Measurements from ENCODE around the gene CLIC2. TPM values are rescaled to one million over a fixed set of nuclear protein-coding genes. Genes with fewer than 3 reads are reported as not detected.

The CLIC2 gene
- polyA plus RNA-seq, 3 donors = 1.3 to 3.4 (median 2.0) TPM

- H3K4me3 ChIP-seq (replicated peaks in 1 of 3; ENCODE audit: low read depth in 2 of 3, low read length in 3 of 3) = no peak overlapping the region
- no CpG with 5 or more reads among the region's 5 CpGs for WGBS (ENCODE audit: insufficient coverage)
- H3K27ac Mint-ChIP-seq = peak overlapping the region in 1 of 7 donors; percentile 17
- peaks cover 9 to 23% of the 10 kb centered on the region in 2 donors for H3K4me1 ChIP-seq (ENCODE audit: control insufficient read depth in 1 of 2, insufficient read depth in 2 of 2, low read length in 2 of 2)
- no peak overlapping the region for H3K4me2 ChIP-seq (replicated peaks; ENCODE audit: extremely low read depth, low read length, poor library complexity, severe bottlenecking)
- H3K27me3 ChIP-seq (ENCODE audit: control insufficient read depth in 2 of 2, insufficient read depth in 2 of 2, low read length in 2 of 2) = no peaks in the 10 kb centered on the region
- H3K9me3 Mint-ChIP-seq = peaks cover 0 to 2% (median 0%) of the 10 kb centered on the region in 7 donors
- peaks cover 15% of the 10 kb centered on the region for H3K4me1 Mint-ChIP-seq
- TF ChIP-seq, protein P1, sequence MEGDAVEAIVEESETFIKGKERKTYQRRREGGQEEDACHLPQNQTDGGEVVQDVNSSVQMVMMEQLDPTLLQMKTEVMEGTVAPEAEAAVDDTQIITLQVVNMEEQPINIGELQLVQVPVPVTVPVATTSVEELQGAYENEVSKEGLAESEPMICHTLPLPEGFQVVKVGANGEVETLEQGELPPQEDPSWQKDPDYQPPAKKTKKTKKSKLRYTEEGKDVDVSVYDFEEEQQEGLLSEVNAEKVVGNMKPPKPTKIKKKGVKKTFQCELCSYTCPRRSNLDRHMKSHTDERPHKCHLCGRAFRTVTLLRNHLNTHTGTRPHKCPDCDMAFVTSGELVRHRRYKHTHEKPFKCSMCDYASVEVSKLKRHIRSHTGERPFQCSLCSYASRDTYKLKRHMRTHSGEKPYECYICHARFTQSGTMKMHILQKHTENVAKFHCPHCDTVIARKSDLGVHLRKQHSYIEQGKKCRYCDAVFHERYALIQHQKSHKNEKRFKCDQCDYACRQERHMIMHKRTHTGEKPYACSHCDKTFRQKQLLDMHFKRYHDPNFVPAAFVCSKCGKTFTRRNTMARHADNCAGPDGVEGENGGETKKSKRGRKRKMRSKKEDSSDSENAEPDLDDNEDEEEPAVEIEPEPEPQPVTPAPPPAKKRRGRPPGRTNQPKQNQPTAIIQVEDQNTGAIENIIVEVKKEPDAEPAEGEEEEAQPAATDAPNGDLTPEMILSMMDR (IDR thresholded peaks at IDR 0.05) = no peak
- intact Hi-C loops (cut with micrococcal nuclease) = no loop called here
- peak overlapping the region; percentile 80 for H2AFZ ChIP-seq (ENCODE audit: insufficient read depth, low read depth, low read length, poor library complexity, severe bottlenecking)
- no peaks in the 10 kb centered on the region for H4K20me1 ChIP-seq (ENCODE audit: insufficient read depth, low read length)
- no peak overlapping the region for H3K9ac ChIP-seq (ENCODE audit: insufficient read depth, low read length, poor library complexity, severe bottlenecking)
- H3K36me3 Mint-ChIP-seq = no peaks in the 10 kb centered on the region
- no peak for DNase-seq
- H3K4me3 Mint-ChIP-seq = no peak overlapping the region
- no peaks in the 10 kb centered on the region for H3K9me3 ChIP-seq (replicated peaks in 1 of 2; ENCODE audit: control insufficient read depth in 1 of 2, insufficient read depth in 1 of 2, low read length in 2 of 2)
- no peaks in the 10 kb centered on the region for H3K79me2 ChIP-seq (ENCODE audit: insufficient read depth, low read length)
- no peaks in the 10 kb centered on the region for H3K36me3 ChIP-seq (replicated peaks in 1 of 2; ENCODE audit: control insufficient read depth in 1 of 2, insufficient read depth in 2 of 2, low read length in 2 of 2)
- H3K27me3 Mint-ChIP-seq (ENCODE audit: low read depth in 3 of 3) = peaks cover 0 to 2% (median 0%) of the 10 kb centered on the region in 3 donors
- no peak overlapping the region for H3K27ac ChIP-seq (ENCODE audit: low read depth in 1 of 2, low read length in 2 of 2)
These were observed 71.3 kb downstream of the CLIC2 start for GRCh38 chrX:155262970-155263754.

GRCh38 chrX:155259752-155260151, 74.7 kb downstream of the CLIC2 start:
- no peak for DNase-seq
- Mint-ChIP-seq H3K27me3 (ENCODE audit: low read depth in 3 of 3) (peaks cover 0 to 2% (median 0%) of the 10 kb centered on the region in 3 donors), H3K36me3 (no peaks in the 10 kb centered on the region), H3K9me3 (peaks cover 0 to 2% (median 0%) of the 10 kb centered on the region in 7 donors), H3K4me1 (peaks cover 19% of the 10 kb centered on the region), H3K27ac (no peak overlapping the region), H3K4me3 (no peak overlapping the region)
- Histone ChIP-seq H3K27ac (ENCODE audit: low read depth in 1 of 2, low read length in 2 of 2) (no peak overlapping the region), H3K27me3 (ENCODE audit: control insufficient read depth in 2 of 2, insufficient read depth in 2 of 2, low read length in 2 of 2) (no peaks in the 10 kb centered on the region), H3K9me3 (replicated peaks in 1 of 2; ENCODE audit: control insufficient read depth in 1 of 2, insufficient read depth in 1 of 2, low read length in 2 of 2) (no peaks in the 10 kb centered on the region), H3K36me3 (replicated peaks in 1 of 2; ENCODE audit: control insufficient read depth in 1 of 2, insufficient read depth in 2 of 2, low read length in 2 of 2) (no peaks in the 10 kb centered on the region), H3K79me2 (ENCODE audit: insufficient read depth, low read length) (no peaks in the 10 kb centered on the region), H3K4me1 (ENCODE audit: control insufficient read depth in 1 of 2, insufficient read depth in 2 of 2, low read length in 2 of 2) (peaks cover 9 to 23% of the 10 kb centered on the region in 2 donors), H3K9ac (ENCODE audit: insufficient read depth, low read length, poor library complexity, severe bottlenecking) (no peak overlapping the region), H4K20me1 (ENCODE audit: insufficient read depth, low read length) (no peaks in the 10 kb centered on the region), H3K4me3 (replicated peaks in 1 of 3; ENCODE audit: low read depth in 2 of 3, low read length in 3 of 3) (no peak overlapping the region), H2AFZ (ENCODE audit: insufficient read depth, low read depth, low read length, poor library complexity, severe bottlenecking) (no peak overlapping the region), H3K4me2 (replicated peaks; ENCODE audit: extremely low read depth, low read length, poor library complexity, severe bottlenecking) (no peak overlapping the region)
- 93% methylated on average over 3 of the region's 3 CpGs for WGBS (ENCODE audit: insufficient coverage)
- intact Hi-C loops (cut with micrococcal nuclease) = no loop called here
- TF ChIP-seq, protein P1 (IDR thresholded peaks at IDR 0.05) = no peak

Data from CD14-positive monocyte (primary cell).